Measurements from ENCODE around the gene STPG1. TPM values are rescaled to one million over a fixed set of nuclear protein-coding genes. Genes with fewer than 3 reads are reported as not detected.
A peak's percentile ranks its signal among the peaks of the same experiment; 100 is the strongest.

STPG1 gene
- total RNA-seq, 2 experiments from 2014 or later: 8.0 to 9.9 TPM

- Mint-ChIP-seq H3K4me3 (no peak overlapping the region), H3K9me3 (ENCODE audit: insufficient read depth) (no peaks in the 10 kb centered on the region), H3K36me3 (ENCODE audit: low read depth) (peaks cover 70% of the 10 kb centered on the region), H3K27me3 (ENCODE audit: low read depth) (no peaks in the 10 kb centered on the region), H3K4me1 (ENCODE audit: low read depth) (peaks cover 25% of the 10 kb centered on the region), H3K27ac (no peak overlapping the region)
- CTCF ChIA-PET: interaction anchor here (1.6 to 3.3 kb wide), 2 partner anchors 9 to 34 kb away, joined by 4 to 22 read pairs; partner anchors contain the start of gene NIPAL3
- DNase-seq: no peak
- POLR2A ChIA-PET: interaction anchor here (0.6 to 1.5 kb wide), 5 partner anchors 10 to 59 kb away, joined by 3 to 5 read pairs (median 4); partner anchors contain the start of gene STPG1
- ATAC-seq: no peak
Measured at GRCh38 chr1:24425441-24425840, 11.9 kb upstream of the STPG1 start.

DNA sequence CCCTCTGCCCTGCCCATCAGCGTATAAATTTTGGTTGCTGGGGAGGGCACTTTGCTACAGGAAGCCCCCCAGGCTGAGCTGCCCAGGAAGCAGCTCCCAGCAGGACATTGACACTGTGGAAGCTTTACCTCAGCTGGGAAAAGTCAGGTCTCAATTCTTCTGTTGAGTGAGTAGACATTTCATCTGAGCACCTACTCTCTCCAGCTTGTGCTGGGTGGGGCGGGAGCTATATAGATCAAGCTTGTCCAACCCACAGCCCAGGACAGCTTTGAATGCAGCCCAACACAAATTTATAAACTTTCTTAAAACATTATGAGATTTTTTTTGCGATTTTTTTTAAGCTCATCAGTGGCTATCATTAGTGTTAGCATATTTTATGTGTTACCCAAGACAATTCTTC lies 11.4 kb upstream of the STPG1 start:
- DNase-seq (no peak), ATAC-seq (no peak)
- peaks cover 25% of the 10 kb centered on the region for H3K4me1 Mint-ChIP-seq (ENCODE audit: low read depth)
- H3K9me3 Mint-ChIP-seq (ENCODE audit: insufficient read depth): no peaks in the 10 kb centered on the region
- peaks cover 73% of the 10 kb centered on the region for H3K36me3 Mint-ChIP-seq (ENCODE audit: low read depth)
- ChIA-PET POLR2A (interaction anchor here (0.9 to 1.5 kb wide), 4 partner anchors 11 to 79 kb away, joined by 3 to 5 read pairs (median 4); no protein-coding TSS in a partner anchor), CTCF (interaction anchor here (1.3 to 3.3 kb wide), 3 partner anchors 9 to 162 kb away, joined by 3 to 22 read pairs (median 4); partner anchors contain the start of gene NIPAL3)
- no peaks in the 10 kb centered on the region for H3K27me3 Mint-ChIP-seq (ENCODE audit: low read depth)
- H3K4me3 Mint-ChIP-seq: no peak overlapping the region
- no peak overlapping the region for H3K27ac Mint-ChIP-seq

GRCh38 chr1:24424207-24424606 lies 10.6 kb upstream of the STPG1 start:
- ATAC-seq: no peak

DNA sequence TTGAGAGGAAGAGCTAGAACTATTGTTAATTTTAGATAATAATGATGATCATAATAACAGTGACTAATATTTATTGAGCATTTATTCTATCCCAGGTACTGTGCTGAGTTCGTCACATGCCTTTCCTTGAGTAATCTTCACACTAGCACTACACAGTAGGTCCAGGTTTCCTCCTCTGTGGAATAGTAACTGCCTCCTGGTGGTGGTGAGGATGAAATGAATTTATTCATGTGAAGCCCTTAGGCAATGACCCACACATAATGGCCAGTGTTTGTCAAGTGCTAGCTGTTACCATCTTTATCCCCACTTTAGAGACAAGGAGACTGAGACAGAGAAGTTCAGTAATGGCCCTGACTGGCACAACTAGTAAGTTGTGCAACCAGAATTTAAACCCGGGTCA lies 7.9 kb upstream of the STPG1 start:
- CTCF ChIA-PET: interaction anchor here (1.1 to 12.8 kb wide), 6 partner anchors 8 to 222 kb away, joined by 3 to 130 read pairs (median 4); no protein-coding TSS in a partner anchor

More at GRCh38 chr1:24424207-24424606, 10.6 kb upstream of the STPG1 start:
- H3K27me3 Mint-ChIP-seq (ENCODE audit: low read depth): no peaks in the 10 kb centered on the region
- CTCF ChIA-PET: interaction anchor here (0.7 to 3.3 kb wide), 4 partner anchors 8 to 163 kb away, joined by 3 to 22 read pairs (median 3); partner anchors contain the start of gene NIPAL3
- no peak overlapping the region for H3K4me3 Mint-ChIP-seq
- peaks cover 79% of the 10 kb centered on the region for H3K36me3 Mint-ChIP-seq (ENCODE audit: low read depth)
- POLR2A ChIA-PET: interaction anchor here (0.9 to 1.5 kb wide), 4 partner anchors 12 to 80 kb away, joined by 3 to 5 read pairs (median 4); no protein-coding TSS in a partner anchor
- H3K4me1 Mint-ChIP-seq (ENCODE audit: low read depth): peaks cover 30% of the 10 kb centered on the region
- no peak overlapping the region for H3K27ac Mint-ChIP-seq
- no peaks in the 10 kb centered on the region for H3K9me3 Mint-ChIP-seq (ENCODE audit: insufficient read depth)
- no peak for DNase-seq

DNA sequence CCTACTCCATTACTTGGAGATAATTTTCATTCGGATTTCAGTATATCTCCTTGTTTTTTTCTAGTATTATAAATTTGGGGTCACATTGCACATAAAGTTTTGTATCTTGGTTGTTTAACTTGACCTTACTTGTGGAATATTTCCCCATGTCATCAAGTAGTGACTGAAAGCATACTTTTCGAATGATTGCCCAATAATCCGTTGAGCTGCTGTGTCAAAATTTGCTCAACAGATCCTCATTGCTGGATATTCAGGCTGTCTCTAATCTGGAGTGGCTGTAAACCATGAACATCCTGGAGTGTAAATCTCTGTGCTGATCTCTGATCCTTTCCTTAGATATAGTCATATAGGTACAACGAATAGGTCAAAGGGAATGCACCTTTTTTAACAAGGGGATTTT lies 7.0 kb upstream of the STPG1 start:
- H3K27me3 Mint-ChIP-seq (ENCODE audit: low read depth): no peaks in the 10 kb centered on the region
- peaks cover 47% of the 10 kb centered on the region for H3K4me1 Mint-ChIP-seq (ENCODE audit: low read depth)
- DNase-seq: no peak
- no peak for ATAC-seq
- peaks cover 67% of the 10 kb centered on the region for H3K36me3 Mint-ChIP-seq (ENCODE audit: low read depth)
- no peak overlapping the region for H3K27ac Mint-ChIP-seq
- no peaks in the 10 kb centered on the region for H3K9me3 Mint-ChIP-seq (ENCODE audit: insufficient read depth)
- CTCF ChIA-PET: interaction anchor here (0.7 to 12.8 kb wide), 6 partner anchors 9 to 221 kb away, joined by 3 to 130 read pairs (median 4); no protein-coding TSS in a partner anchor
- POLR2A ChIA-PET: no interaction called here
- no peak overlapping the region for H3K4me3 Mint-ChIP-seq

More for the DNA sequence above, 7.9 kb upstream of the STPG1 start:
- H3K36me3 Mint-ChIP-seq (ENCODE audit: low read depth): peaks cover 68% of the 10 kb centered on the region
- no peaks in the 10 kb centered on the region for H3K27me3 Mint-ChIP-seq (ENCODE audit: low read depth)
- no peaks in the 10 kb centered on the region for H3K9me3 Mint-ChIP-seq (ENCODE audit: insufficient read depth)
- H3K27ac Mint-ChIP-seq: no peak overlapping the region
- no peak for DNase-seq
- H3K4me1 Mint-ChIP-seq (ENCODE audit: low read depth): peaks cover 43% of the 10 kb centered on the region
- no peak overlapping the region for H3K4me3 Mint-ChIP-seq
- ATAC-seq: no peak
- POLR2A ChIA-PET: interaction anchor here (0.6 kb wide), 1 partner anchor 82 kb away, joined by 3 read pairs; no protein-coding TSS in a partner anchor

DNA sequence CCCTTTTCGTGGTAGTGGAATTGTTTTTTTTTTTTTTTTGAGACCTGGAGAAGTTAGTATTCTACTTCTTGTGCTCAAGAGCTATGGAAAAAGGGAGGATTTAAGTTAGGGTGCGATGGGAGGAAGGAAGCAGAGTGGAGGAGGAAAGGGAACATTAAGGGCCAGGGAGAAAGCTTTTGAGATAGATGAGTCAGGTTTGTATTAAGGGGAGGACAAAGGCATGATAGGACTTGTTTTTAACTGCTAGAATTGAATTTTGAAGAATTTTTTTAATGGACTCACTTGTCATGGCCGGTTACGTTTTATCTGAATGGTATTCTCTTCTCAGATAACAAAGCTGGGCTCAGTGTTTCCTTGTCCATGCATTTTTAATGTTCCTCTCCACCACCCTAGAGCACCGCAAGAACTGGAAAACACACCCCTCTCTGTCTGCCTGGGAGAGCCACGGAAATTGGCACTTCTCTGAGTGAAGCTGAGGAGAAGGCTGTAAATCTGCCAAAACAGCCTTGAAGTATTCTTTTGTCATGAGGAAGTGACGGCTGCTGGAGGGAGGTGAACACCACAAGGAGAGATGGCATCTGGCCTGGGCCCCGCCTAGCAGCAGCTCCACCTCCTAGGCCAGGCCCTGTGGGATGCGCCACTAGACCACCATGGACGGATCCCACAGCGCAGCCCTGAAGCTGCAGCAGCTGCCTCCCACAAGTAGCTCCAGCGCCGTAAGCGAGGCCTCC lies 5.5 kb upstream of the STPG1 start:
- CTCF ChIA-PET: interaction anchor here (0.9 to 12.8 kb wide), 7 partner anchors 28 to 219 kb away, joined by 3 to 159 read pairs (median 6); partner anchors contain the start of gene RCAN3
- POLR2A ChIA-PET: interaction anchor here (1.3 kb wide), 1 partner anchor 83 kb away, joined by 7 read pairs; the partner anchor contains the start of gene RCAN3

DNA sequence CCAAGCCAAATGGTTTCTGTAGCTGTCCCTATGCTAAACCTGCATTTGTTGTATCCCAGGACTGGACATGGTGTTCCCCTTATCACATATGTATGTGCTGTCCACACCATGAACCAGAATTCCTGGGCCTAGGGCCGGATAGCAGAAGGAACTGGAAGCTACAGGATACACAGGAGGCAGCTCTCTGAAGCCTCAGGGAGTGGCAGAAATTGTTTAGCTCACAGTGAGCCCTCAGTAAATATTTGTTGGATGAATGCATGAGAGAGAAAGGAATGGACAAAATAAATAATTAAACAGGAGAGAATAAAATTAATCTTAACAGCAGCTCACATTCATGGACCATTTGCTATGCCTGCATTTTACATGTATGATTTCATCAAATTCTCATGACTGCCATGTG lies 4.1 kb upstream of the STPG1 start:
- no peaks in the 10 kb centered on the region for H3K27me3 Mint-ChIP-seq (ENCODE audit: low read depth)
- DNase-seq: no peak
- POLR2A ChIA-PET: interaction anchor here (0.9 to 3.3 kb wide), 2 partner anchors 85 to 225 kb away, joined by 3 to 61 read pairs; partner anchors contain the start of gene RCAN3
- H3K4me3 Mint-ChIP-seq: peak overlapping the region; percentile 99
- peak overlapping the region; percentile 90 for H3K27ac Mint-ChIP-seq
- no peaks in the 10 kb centered on the region for H3K9me3 Mint-ChIP-seq (ENCODE audit: insufficient read depth)
- no peak for ATAC-seq
- peaks cover 61% of the 10 kb centered on the region for H3K4me1 Mint-ChIP-seq (ENCODE audit: low read depth)
- CTCF ChIA-PET: interaction anchor here (1.0 to 12.8 kb wide), 15 partner anchors 7 to 225 kb away, joined by 3 to 159 read pairs (median 22); partner anchors contain the start of gene RCAN3
- H3K36me3 Mint-ChIP-seq (ENCODE audit: low read depth): peaks cover 45% of the 10 kb centered on the region

More for the DNA sequence above, 5.5 kb upstream of the STPG1 start:
- no peaks in the 10 kb centered on the region for H3K27me3 Mint-ChIP-seq (ENCODE audit: low read depth)
- peaks cover 53% of the 10 kb centered on the region for H3K4me1 Mint-ChIP-seq (ENCODE audit: low read depth)
- H3K36me3 Mint-ChIP-seq (ENCODE audit: low read depth): peaks cover 59% of the 10 kb centered on the region
- no peaks in the 10 kb centered on the region for H3K9me3 Mint-ChIP-seq (ENCODE audit: insufficient read depth)
- no peak for DNase-seq
- peak overlapping the region; percentile 5 for H3K4me3 Mint-ChIP-seq
- peak overlapping the region; percentile 73 for H3K27ac Mint-ChIP-seq
- ATAC-seq: no peak

DNA sequence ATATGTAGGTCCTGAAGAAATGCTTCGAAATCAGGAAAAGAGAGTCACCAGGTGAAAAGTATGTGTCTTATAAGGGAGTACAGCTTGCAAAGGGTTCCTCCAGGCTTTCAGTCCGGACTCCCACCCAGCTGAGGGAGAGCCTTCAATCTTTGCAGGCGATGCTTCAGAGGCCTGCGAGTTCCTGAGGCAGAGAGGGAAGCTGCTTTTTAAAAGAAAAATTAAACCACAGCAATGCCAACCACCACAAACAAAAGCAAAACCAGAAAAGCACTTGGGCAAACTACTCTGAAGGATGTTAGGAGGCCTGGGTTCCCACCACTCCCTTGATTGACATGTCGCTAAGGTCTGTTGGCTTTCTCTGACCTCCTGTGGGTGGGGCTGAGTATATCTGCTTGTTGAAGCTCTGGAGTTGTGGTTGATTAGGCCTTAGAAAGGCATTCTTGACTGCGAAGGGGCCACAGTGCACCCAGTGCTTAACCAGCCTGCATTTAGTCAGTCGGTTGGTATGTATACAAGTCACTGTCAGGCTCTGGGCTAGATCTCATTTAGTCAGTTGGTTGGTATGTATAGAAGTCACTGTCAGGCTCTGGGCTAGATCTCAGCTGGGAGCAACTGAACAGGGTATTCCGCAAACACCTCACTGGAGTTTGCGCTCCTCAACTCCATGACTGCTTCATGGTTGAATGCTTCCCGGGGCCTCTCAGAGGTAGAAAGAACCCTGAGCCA lies 3.2 kb upstream of the STPG1 start:
- no peaks in the 10 kb centered on the region for H3K27me3 Mint-ChIP-seq (ENCODE audit: low read depth)
- ChIA-PET POLR2A (interaction anchor here (0.6 to 3.3 kb wide), 10 partner anchors 64 to 831 kb away, joined by 3 to 61 read pairs (median 3); partner anchors contain the start of genes RCAN3, RSRP1 and SYF2), CTCF (interaction anchor here (0.9 to 12.8 kb wide), 19 partner anchors 8 to 226 kb away, joined by 3 to 159 read pairs (median 22); partner anchors contain the start of gene RCAN3)
- DNase-seq: peak; percentile 87
- H3K27ac Mint-ChIP-seq: peak overlapping the region; percentile 90
- peaks cover 63% of the 10 kb centered on the region for H3K4me1 Mint-ChIP-seq (ENCODE audit: low read depth)
- ATAC-seq: peak; percentile 41
- peaks cover 37% of the 10 kb centered on the region for H3K36me3 Mint-ChIP-seq (ENCODE audit: low read depth)
- no peaks in the 10 kb centered on the region for H3K9me3 Mint-ChIP-seq (ENCODE audit: insufficient read depth)
- peak overlapping the region; percentile 99 for H3K4me3 Mint-ChIP-seq

GRCh38 chr1:24415910-24416665 lies 2.5 kb upstream of the STPG1 start:
- Mint-ChIP-seq H3K4me3 (peak overlapping the region; percentile 99), H3K27me3 (ENCODE audit: low read depth) (no peaks in the 10 kb centered on the region), H3K36me3 (ENCODE audit: low read depth) (peaks cover 30% of the 10 kb centered on the region), H3K4me1 (ENCODE audit: low read depth) (peaks cover 65% of the 10 kb centered on the region), H3K9me3 (ENCODE audit: insufficient read depth) (no peaks in the 10 kb centered on the region), H3K27ac (peak overlapping the region; percentile 90)
- ChIA-PET CTCF (interaction anchor here (0.6 to 12.8 kb wide), 59 partner anchors 9 to 266 kb away, joined by 3 to 159 read pairs (median 5); partner anchors contain the start of gene RCAN3), POLR2A (interaction anchor here (0.6 to 3.3 kb wide), 14 partner anchors 65 to 831 kb away, joined by 3 to 61 read pairs (median 3); partner anchors contain the start of genes RCAN3, RSRP1 and SYF2)
- DNase-seq (peak; percentile 25), ATAC-seq (peak; percentile 6)

DNA sequence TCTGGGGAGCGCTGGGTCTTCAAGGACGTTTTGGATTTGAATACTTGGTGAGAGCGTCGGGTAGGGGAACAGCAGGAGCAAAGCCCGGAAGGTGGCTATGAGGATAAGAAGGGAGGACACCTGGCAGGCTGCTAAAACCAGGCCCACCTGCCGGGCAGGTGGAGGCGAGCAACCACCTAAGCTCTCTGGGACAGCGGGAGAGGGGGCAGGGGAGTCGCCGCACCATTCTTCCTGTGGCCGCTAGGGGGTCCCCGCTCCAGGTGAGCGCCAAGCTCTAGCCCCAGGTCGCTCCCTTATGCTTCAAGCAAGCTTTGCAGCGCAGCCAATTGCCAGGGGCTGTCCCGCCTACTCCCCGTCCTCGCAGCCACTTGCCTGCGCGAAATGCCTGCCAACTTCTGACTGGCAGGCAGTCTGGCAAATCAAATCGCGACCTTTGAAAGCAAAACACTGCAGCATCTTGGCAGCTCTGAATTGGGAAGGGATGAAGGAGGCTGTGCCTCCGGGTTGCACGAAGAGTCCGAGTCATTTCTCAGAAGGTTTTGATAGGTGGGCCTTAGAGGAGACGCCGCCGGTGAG lies 1.8 kb upstream of the STPG1 start, which contains the start of gene NIPAL3:
TSS of gene NIPAL3 (plus strand) at position 469 of the 576 bp plus-strand sequence. CDS start 3,746 bp downstream, outside the sequence.
- H3K9me3 Mint-ChIP-seq (ENCODE audit: insufficient read depth): no peaks in the 10 kb centered on the region
- no peaks in the 10 kb centered on the region for H3K27me3 Mint-ChIP-seq (ENCODE audit: low read depth)
- peaks cover 23% of the 10 kb centered on the region for H3K36me3 Mint-ChIP-seq (ENCODE audit: low read depth)
- DNase-seq (peak; percentile 99), ATAC-seq (peak; percentile 96)
- CTCF ChIA-PET: interaction anchor here (0.6 to 12.8 kb wide), 60 partner anchors 9 to 265 kb away, joined by 3 to 159 read pairs (median 5); partner anchors contain the start of gene RCAN3
- H3K4me1 Mint-ChIP-seq (ENCODE audit: low read depth): peaks cover 65% of the 10 kb centered on the region
- peak within 1 kb of the TSS; percentile 90 for H3K27ac Mint-ChIP-seq
- POLR2A ChIA-PET: interaction anchor here (0.7 to 3.3 kb wide), 9 partner anchors 65 to 224 kb away, joined by 3 to 61 read pairs (median 4); partner anchors contain the start of gene RCAN3
- peak within 1 kb of the TSS; percentile 99 for H3K4me3 Mint-ChIP-seq
